Heart left ventricle (tissue), 16 donors: ENCODE data around the gene TTC21B. TPM values are rescaled to one million over a fixed set of nuclear protein-coding genes. Genes with fewer than 3 reads are reported as not detected.

Source experiments
- ATAC-seq, 4 donors: fragments of 200-7000 bp; cut with Tn5 transposase; one replicate each; pipeline ENCODE4 v1.9.1; 2020 to 2022; ENCODE audit warnings: moderate library complexity in 4 of 4, mild to moderate bottlenecking in 3 of 4, moderate number of reproducible peaks in 1 of 4
- DNase-seq, 5 donors: peaks; one replicate each; pipeline ENCODE4 v3.0.0-alpha.2; 2020
- H3K27ac ChIP-seq, 12 donors: fragments of 200-600 bp; sonication (generic) in 4 of 12; one replicate each; pipeline versions ENCODE4 v1.5.0 to v1.8.0; 2016 to 2022; ENCODE audit warnings: mild to moderate bottlenecking in 2 of 12
- H3K27me3 ChIP-seq, 9 donors: fragments of 200-600 bp; sonication (generic) in 2 of 9; one replicate each; pipeline versions ENCODE4 v1.5.1 to v1.8.0; 2016 to 2022; ENCODE audit warnings: mild to moderate bottlenecking in 3 of 9
- H3K36me3 ChIP-seq, 9 donors: fragments of 200-600 bp; sonication (generic) in 2 of 9; one replicate each; pipeline versions ENCODE4 v1.5.0 to v1.8.0; 2018 to 2022; ENCODE audit warnings: mild to moderate bottlenecking in 2 of 9
- H3K4me1 ChIP-seq, 12 donors: fragments of 200-600 bp; sonication (generic) in 4 of 12; one replicate each; pipeline versions ENCODE4 v1.5.0 to v1.8.0; 2016 to 2022; ENCODE audit warnings: mild to moderate bottlenecking in 3 of 12
- H3K4me3 ChIP-seq, 12 donors: fragments of 200-600 bp; sonication (generic) in 4 of 12; one replicate each; pipeline versions ENCODE4 v1.5.0 to v1.8.0; 2017 to 2022; ENCODE audit warnings: mild to moderate bottlenecking in 9 of 12, moderate library complexity in 4 of 12
- H3K9me3 ChIP-seq, 12 donors: fragments of 200-600 bp; sonication (generic) in 4 of 12; one replicate each; pipeline versions ENCODE4 v1.5.0 to v1.8.0; 2016 to 2022; ENCODE audit warnings: mild to moderate bottlenecking in 1 of 12
- POLR2A ChIP-seq, 2 donors: fragments of 450-650 bp; IDR thresholded peaks; one replicate each; pipeline ENCODE4 v1.6.1; 2017; ENCODE audit warnings: antibody characterized with exemption in 2 of 2, mild to moderate bottlenecking in 2 of 2, moderate library complexity in 2 of 2
- WGBS, 4 donors: extraction: QIAGEN DNeasy Blood & Tissue Kit in 2 of 4; methylation state at CpG; one replicate each; pipeline versions ENCODE4 v1.1.5 to v1.1.7; 2013 to 2018; 5-methylcytosine and 5-hydroxymethylcytosine counted together
- intact Hi-C, 10 donors: fragments of 100-400 bp; cut with DNase I; formaldehyde crosslinking; loops; one replicate each; pipeline versions ENCODE4 v1.11.1 to v1.14.2; 2022
- polyA plus RNA-seq, 2 donors: library from polyadenylated mRNA; stranded (reverse); fragments of 200-250 nt; gene quantifications; one replicate each; pipeline ENCODE4 v1.2.3, GENCODE V29; 2013
- total RNA-seq, 9 donors: library from RNA; depleted of rRNA in 2 of 9; stranded (reverse); fragments of >200 nt in 2 of 9; fragmentation: NEBNext Ultra II Directional in 3 of 9; extraction: Animal tissue kit (Norgen Biotek cat#: 25700) in 3 of 9; gene quantifications; one replicate each; pipeline versions ENCODE4 v1.1.0 to v1.2.4, GENCODE V29; 2016 to 2023
- TF ChIP-seq, protein P1 (sequence below), 12 donors: fragments of 200-600 bp; sonication (generic) in 4 of 12; IDR thresholded peaks; one replicate each; pipeline versions ENCODE4 v1.5.0 to v1.8.0; 2018 to 2022; ENCODE audit warnings: antibody characterized with exemption in 12 of 12, mild to moderate bottlenecking in 5 of 12
- donor health status: ischemic (EF 13 %, LVEDD 7.1; RV severe dilation, severe dysfunction).
- donor health status: healthy with polysubstance abuse.
- donor health status: DM: no; HTN: yes; CAD: no.
- donor health status: DM: no; HTN: no; CAD: no.
- donor health status: ischemic (EF 25% LVEDD 6.9; RV normal size, moderate dysfunction).
- donor health status: ischemic (EF 25% LVEDD 5.7; RV mildly dilated, moderate dysfunction).
- donor health status: healthy.
- donor health status: DM: yes; HTN: yes; CAD: no.
- donor health status: ischemic (EF 35%, LVEDD 5.7; RV mildly dilated, moderate dysfunction).
- donor health status: nonischemic (EF 11% LVEDD 7.7; RV severe dilation, severe dysfunction).
- donor health status: DM: yes; HTN: yes; CAD: no.
- donor health status: PGD.
- donor health status: ischemic (EF 29% LVEDD 5.4; RV normal size, mild dysfunction).
- donor health status: nonischemic (EF 23%, LVEDD 6.1; RV moderate dilation, normal function).

TTC21B gene
- total and polyA plus RNA-seq, 11 donors: 3.7 to 16.1 (median 12.0) TPM

GRCh38 chr2:165837122-165837521 lies 116.5 kb downstream of the TTC21B start:
- DNase-seq (no peak), ATAC-seq (no peak)
- 61 to 79% (median 73%) methylated on average over 3 of the region's 3 CpGs for WGBS, 4 donors
- Histone ChIP-seq H3K9me3 (no peaks in the 10 kb centered on the region), H3K27ac (no peak overlapping the region), H3K36me3 (no peaks in the 10 kb centered on the region), H3K27me3 (no peaks in the 10 kb centered on the region), H3K4me1 (no peaks in the 10 kb centered on the region), H3K4me3 (no peak overlapping the region)
- TF ChIP-seq, protein P1, sequence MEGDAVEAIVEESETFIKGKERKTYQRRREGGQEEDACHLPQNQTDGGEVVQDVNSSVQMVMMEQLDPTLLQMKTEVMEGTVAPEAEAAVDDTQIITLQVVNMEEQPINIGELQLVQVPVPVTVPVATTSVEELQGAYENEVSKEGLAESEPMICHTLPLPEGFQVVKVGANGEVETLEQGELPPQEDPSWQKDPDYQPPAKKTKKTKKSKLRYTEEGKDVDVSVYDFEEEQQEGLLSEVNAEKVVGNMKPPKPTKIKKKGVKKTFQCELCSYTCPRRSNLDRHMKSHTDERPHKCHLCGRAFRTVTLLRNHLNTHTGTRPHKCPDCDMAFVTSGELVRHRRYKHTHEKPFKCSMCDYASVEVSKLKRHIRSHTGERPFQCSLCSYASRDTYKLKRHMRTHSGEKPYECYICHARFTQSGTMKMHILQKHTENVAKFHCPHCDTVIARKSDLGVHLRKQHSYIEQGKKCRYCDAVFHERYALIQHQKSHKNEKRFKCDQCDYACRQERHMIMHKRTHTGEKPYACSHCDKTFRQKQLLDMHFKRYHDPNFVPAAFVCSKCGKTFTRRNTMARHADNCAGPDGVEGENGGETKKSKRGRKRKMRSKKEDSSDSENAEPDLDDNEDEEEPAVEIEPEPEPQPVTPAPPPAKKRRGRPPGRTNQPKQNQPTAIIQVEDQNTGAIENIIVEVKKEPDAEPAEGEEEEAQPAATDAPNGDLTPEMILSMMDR (IDR thresholded peaks at IDR 0.05): no peak
- no peak for TF ChIP-seq POLR2A (IDR thresholded peaks at IDR 0.05)
- intact Hi-C loops: no loop called here

DNA sequence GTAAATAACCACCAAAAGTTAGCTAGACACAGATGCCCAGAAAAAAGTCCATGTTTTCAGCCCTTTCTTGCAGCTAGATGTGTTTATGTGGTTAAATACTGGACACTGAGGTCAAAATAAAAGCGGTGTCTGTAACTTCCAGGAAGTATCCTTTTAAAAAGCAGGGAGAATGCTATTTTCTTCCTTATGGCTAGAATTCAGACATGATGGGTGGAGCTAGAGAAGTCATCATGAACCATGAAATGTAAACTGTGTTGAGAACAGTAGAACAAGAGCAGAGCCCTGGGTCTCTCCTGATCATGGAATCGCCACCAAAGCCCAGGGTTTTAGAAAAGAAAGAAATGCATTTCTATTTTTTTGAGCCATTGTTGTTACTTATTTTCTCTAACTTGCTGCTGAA lies 118.2 kb downstream of the TTC21B start:
- no peaks in the 10 kb centered on the region for H3K9me3 ChIP-seq
- intact Hi-C loops: no loop called here
- H3K4me3 ChIP-seq: no peak overlapping the region
- TF ChIP-seq, protein P1 (IDR thresholded peaks at IDR 0.05): no peak
- no peak for TF ChIP-seq POLR2A (IDR thresholded peaks at IDR 0.05)
- no peaks in the 10 kb centered on the region for H3K36me3 ChIP-seq
- ATAC-seq (no peak), DNase-seq (no peak)
- H3K27me3 ChIP-seq: no peaks in the 10 kb centered on the region
- no peak overlapping the region for H3K27ac ChIP-seq
- 77 to 86% (median 81%) methylated on average over 2 of the region's 2 CpGs for WGBS, 4 donors
- H3K4me1 ChIP-seq: no peaks in the 10 kb centered on the region

- intact Hi-C loops: no loop called here
- WGBS, 4 donors: 90 to 95% (median 92%) methylated on average over 4 of the region's 4 CpGs
- no peaks in the 10 kb centered on the region for H3K9me3 ChIP-seq
- DNase-seq (no peak), ATAC-seq (no peak)
- H3K27ac ChIP-seq: no peak overlapping the region
- no peak overlapping the region for H3K4me3 ChIP-seq
- H3K4me1 ChIP-seq: no peaks in the 10 kb centered on the region
- H3K36me3 ChIP-seq: no peaks in the 10 kb centered on the region
- H3K27me3 ChIP-seq: no peaks in the 10 kb centered on the region
- TF ChIP-seq POLR2A (IDR thresholded peaks at IDR 0.05): no peak
- TF ChIP-seq, protein P1 (IDR thresholded peaks at IDR 0.05): no peak
These were observed 120.4 kb downstream of the TTC21B start for GRCh38 chr2:165833156-165833555.

GRCh38 chr2:165827921-165828276 lies 125.7 kb downstream of the TTC21B start:
- Histone ChIP-seq H3K36me3 (no peaks in the 10 kb centered on the region), H3K9me3 (no peaks in the 10 kb centered on the region), H3K27me3 (no peaks in the 10 kb centered on the region), H3K27ac (no peak overlapping the region), H3K4me1 (no peaks in the 10 kb centered on the region), H3K4me3 (no peak overlapping the region)
- DNase-seq (no peak), ATAC-seq (no peak)
- 70 to 84% (median 73%) methylated on average over 1 of the region's 1 CpG for WGBS, 4 donors
- intact Hi-C loops: no loop called here
- TF ChIP-seq, protein P1 (IDR thresholded peaks at IDR 0.05): no peak
- no peak for TF ChIP-seq POLR2A (IDR thresholded peaks at IDR 0.05)
